MCF 10A (cell line): ENCODE measurements around the gene DIPK1A. TPM values are rescaled to one million over a fixed set of nuclear protein-coding genes. Genes with fewer than 3 reads are reported as not detected.

Source experiments
- BruUV-seq: library from RNA; stranded (reverse); fragments of 400-500 nt; replicated peaks from 2 replicates; lab custom pipeline; 2021; lab: Mats Ljungman, UMichigan
- CTCF ChIA-PET: fragments of 300-600 bp; sonication (Branson Sonifier 250); formaldehyde crosslinking; extraction: SDS; loops from one replicate; lab custom pipeline; 2021; ENCODE audit warnings: antibody characterized with exemption, inconsistent platforms; lab: Yijun Ruan, JAX
- POLR2A ChIA-PET: fragments of 300-600, 350-650 bp; sonication (Branson Sonifier 250); formaldehyde crosslinking; extraction: SDS; loops from one replicate; lab custom pipeline; 2020; ENCODE audit warnings: antibody characterized with exemption, inconsistent platforms; lab: Yijun Ruan, JAX
- DNase-seq: peaks from one replicate; pipeline ENCODE4 v3.0.0-alpha.2; 2018; ENCODE audit not compliant: unreplicated experiment
- H3K27ac Mint-ChIP-seq: one replicate; pipeline ENCODE4 v1.8.0; 2022; ENCODE audit warnings: mild to moderate bottlenecking, low read depth, mixed read lengths; ENCODE audit not compliant: unreplicated experiment
- H3K27me3 Mint-ChIP-seq: one replicate; pipeline ENCODE4 v1.8.0; 2022; ENCODE audit warnings: mixed read lengths; ENCODE audit not compliant: insufficient read depth, unreplicated experiment
- H3K36me3 Mint-ChIP-seq: one replicate; pipeline ENCODE4 v1.8.0; 2022; ENCODE audit warnings: mild to moderate bottlenecking, moderate library complexity, mixed read lengths; ENCODE audit not compliant: insufficient read depth, unreplicated experiment
- H3K4me1 Mint-ChIP-seq: one replicate; pipeline ENCODE4 v1.8.0; 2022; ENCODE audit warnings: mixed read lengths; ENCODE audit not compliant: insufficient read depth, unreplicated experiment
- H3K4me3 Mint-ChIP-seq: one replicate; pipeline ENCODE4 v1.8.0; 2022; ENCODE audit warnings: mild to moderate bottlenecking, moderate library complexity, mixed read lengths; ENCODE audit not compliant: unreplicated experiment
- H3K9me3 Mint-ChIP-seq: one replicate; pipeline ENCODE4 v1.8.0; 2022; ENCODE audit warnings: mixed read lengths; ENCODE audit not compliant: unreplicated experiment
- CTCF ChIP-seq: fragments of 200-600 bp; IDR thresholded peaks from one replicate; pipeline ENCODE4 v1.8.0; 2022; ENCODE audit warnings: antibody characterized with exemption, mild to moderate bottlenecking; ENCODE audit not compliant: unreplicated experiment
- intact Hi-C: fragments of 100-400 bp; cut with micrococcal nuclease; formaldehyde crosslinking; loops from 2 replicates; pipeline ENCODE4 v1.14.1; 2022
- total RNA-seq: library from RNA; stranded (reverse); gene quantifications from 2 replicates; pipeline ENCODE4 v1.2.3, GENCODE V29; 2022

DIPK1A gene
- total RNA-seq, 1 experiment from 2014 or later = 3.8 TPM

GRCh38 chr1:92921031-92922023 is 39.9 kb downstream of the DIPK1A start:
- no peak for TF ChIP-seq CTCF
- peaks cover 5% of the 10 kb centered on the region for H3K4me1 Mint-ChIP-seq
- DNase-seq = no peak
- ChIA-PET CTCF (interaction anchor here (0.6 to 1.2 kb wide), 4 partner anchors 11 to 75 kb away, joined by 3 to 7 read pairs (median 4); no protein-coding TSS in a partner anchor), POLR2A (interaction anchor here (2.3 kb wide), 1 partner anchor 12 kb away, joined by 6 read pairs; no protein-coding TSS in a partner anchor)
- no TSS peak for BruUV-seq
- no peaks in the 10 kb centered on the region for H3K27me3 Mint-ChIP-seq
- no peaks in the 10 kb centered on the region for H3K9me3 Mint-ChIP-seq
- H3K27ac Mint-ChIP-seq = no peak overlapping the region
- no peak overlapping the region for H3K4me3 Mint-ChIP-seq
- intact Hi-C loops = no loop called here
- no peaks in the 10 kb centered on the region for H3K36me3 Mint-ChIP-seq

- H3K27me3 Mint-ChIP-seq = no peaks in the 10 kb centered on the region
- peaks cover 5% of the 10 kb centered on the region for H3K4me1 Mint-ChIP-seq
- no peak for TF ChIP-seq CTCF
- peak overlapping the region; percentile 26 for H3K27ac Mint-ChIP-seq
- intact Hi-C loops = no loop called here
- H3K9me3 Mint-ChIP-seq = no peaks in the 10 kb centered on the region
- ChIA-PET CTCF (interaction anchor here (0.5 to 1.1 kb wide), 2 partner anchors 25 to 78 kb away, joined by 3 to 4 read pairs; no protein-coding TSS in a partner anchor), POLR2A (no interaction called here)
- no TSS peak for BruUV-seq
- H3K4me3 Mint-ChIP-seq = no peak overlapping the region
- H3K36me3 Mint-ChIP-seq = no peaks in the 10 kb centered on the region
- peak; percentile 16 for DNase-seq
Observed at GRCh38 chr1:92916899-92917298, 44.4 kb downstream of the DIPK1A start.

GRCh38 chr1:92915547-92915946 is 45.7 kb downstream of the DIPK1A start:
- ChIA-PET CTCF (no interaction called here), POLR2A (no interaction called here)
- Mint-ChIP-seq H3K27me3 (no peaks in the 10 kb centered on the region), H3K4me1 (peaks cover 5% of the 10 kb centered on the region), H3K36me3 (no peaks in the 10 kb centered on the region), H3K27ac (no peak overlapping the region), H3K9me3 (no peaks in the 10 kb centered on the region), H3K4me3 (no peak overlapping the region)
- no peak for DNase-seq
- TF ChIP-seq CTCF = no peak
- intact Hi-C loops = no loop called here
- BruUV-seq = no TSS peak
